ENCODE results near the gene STX7. TPM values are rescaled to one million over a fixed set of nuclear protein-coding genes. Genes with fewer than 3 reads are reported as not detected.

Gene STX7
- total RNA-seq = 26.2 and 34.4 TPM in 2 replicates

GRCh38 chr6:132512638-132513632, at the start of gene STX7:
STX7 (minus strand) TSS chr6:132513116; CDS start chr6:132503530, 9,586 bp downstream.

DNA sequence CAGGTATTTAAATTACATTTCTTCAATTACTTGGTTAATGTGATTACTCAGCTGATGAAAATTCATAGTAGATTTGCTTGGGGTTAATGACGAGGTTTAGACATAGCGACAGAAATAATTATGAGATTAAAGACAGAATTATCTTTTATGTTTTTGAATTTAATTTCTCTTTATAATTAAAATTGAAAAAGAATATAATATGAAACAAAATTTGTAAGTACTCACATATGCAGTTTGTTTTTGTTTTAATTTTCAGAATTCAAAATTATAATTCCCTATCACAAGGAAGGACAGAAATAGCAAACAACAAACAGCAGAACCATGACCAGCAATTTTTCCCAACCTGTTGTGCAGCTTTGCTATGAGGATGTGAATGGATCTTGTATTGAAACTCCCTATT, 39.5 kb upstream of the STX7 start, which contains the start of gene TAAR8:
TSS of gene TAAR8 (plus strand) at position 301 of the 400 bp plus-strand sequence. CDS start at position 322, 21 bp downstream.

DNA sequence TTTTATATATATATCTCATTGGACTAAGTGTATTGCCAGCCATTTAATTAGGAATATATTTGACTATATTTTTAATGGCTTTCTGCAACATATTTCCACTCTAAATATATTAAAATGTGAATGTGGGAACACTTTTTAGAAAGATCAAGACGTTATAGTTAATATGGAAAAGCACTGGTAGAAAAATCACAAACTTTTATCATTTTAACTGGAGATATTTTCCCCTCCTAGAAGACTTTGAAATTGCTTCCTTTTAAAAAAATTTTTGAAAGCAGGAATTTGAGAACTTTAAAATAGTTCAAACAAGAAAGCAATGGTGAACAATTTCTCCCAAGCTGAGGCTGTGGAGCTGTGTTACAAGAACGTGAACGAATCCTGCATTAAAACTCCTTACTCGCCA, 25.1 kb upstream of the STX7 start, which contains the start of gene TAAR9:
TSS of gene TAAR9 (plus strand) at position 301 of the 400 bp plus-strand sequence. CDS start at position 314, 13 bp downstream.

GRCh38 chr6:132400883-132401617, 111.9 kb downstream of the STX7 start, which contains the start of gene MOXD1:
MOXD1 (minus strand) TSS chr6:132401475; CDS start chr6:132401426, 49 bp downstream.

Other genes with a start within 250 kb of the STX7 start
- 3.4 and 4.3 TPM in 2 replicates for gene MOXD1, start 111.6 kb downstream of the STX7 start, total RNA-seq
- not detected in 2 replicates for gene TAAR9, start 25.2 kb upstream of the STX7 start, total RNA-seq
- not detected in 2 replicates for gene TAAR8, start 39.6 kb upstream of the STX7 start, total RNA-seq
- not detected in 2 replicates for gene TAAR6, start 57.2 kb upstream of the STX7 start, total RNA-seq
- not detected in 2 replicates for gene TAAR5, start 76.6 kb upstream of the STX7 start, total RNA-seq
- not detected in 2 replicates for gene TAAR2, start 111.2 kb upstream of the STX7 start, total RNA-seq
- gene TAAR1, start 146.1 kb upstream of the STX7 start, total RNA-seq = not detected in 2 replicates
- gene VNN1, start 200.9 kb upstream of the STX7 start, total RNA-seq = 0.46 and 0.70 TPM in 2 replicates
- not detected in 2 replicates for gene VNN2, start 244.8 kb upstream of the STX7 start, total RNA-seq

All from hair follicular keratinocyte (primary cell).